HG03439 (cell line): ENCODE data around the gene ARHGAP25.

ENCODE experiments used
- ATAC-seq: cut with Tn5 transposase; IDR thresholded peaks from one replicate; pipeline ENCODE4 v1.9.1; 2021; ENCODE audit warnings: mild to moderate bottlenecking, moderate library complexity; ENCODE audit not compliant: unreplicated experiment

ARHGAP25 gene

DNA sequence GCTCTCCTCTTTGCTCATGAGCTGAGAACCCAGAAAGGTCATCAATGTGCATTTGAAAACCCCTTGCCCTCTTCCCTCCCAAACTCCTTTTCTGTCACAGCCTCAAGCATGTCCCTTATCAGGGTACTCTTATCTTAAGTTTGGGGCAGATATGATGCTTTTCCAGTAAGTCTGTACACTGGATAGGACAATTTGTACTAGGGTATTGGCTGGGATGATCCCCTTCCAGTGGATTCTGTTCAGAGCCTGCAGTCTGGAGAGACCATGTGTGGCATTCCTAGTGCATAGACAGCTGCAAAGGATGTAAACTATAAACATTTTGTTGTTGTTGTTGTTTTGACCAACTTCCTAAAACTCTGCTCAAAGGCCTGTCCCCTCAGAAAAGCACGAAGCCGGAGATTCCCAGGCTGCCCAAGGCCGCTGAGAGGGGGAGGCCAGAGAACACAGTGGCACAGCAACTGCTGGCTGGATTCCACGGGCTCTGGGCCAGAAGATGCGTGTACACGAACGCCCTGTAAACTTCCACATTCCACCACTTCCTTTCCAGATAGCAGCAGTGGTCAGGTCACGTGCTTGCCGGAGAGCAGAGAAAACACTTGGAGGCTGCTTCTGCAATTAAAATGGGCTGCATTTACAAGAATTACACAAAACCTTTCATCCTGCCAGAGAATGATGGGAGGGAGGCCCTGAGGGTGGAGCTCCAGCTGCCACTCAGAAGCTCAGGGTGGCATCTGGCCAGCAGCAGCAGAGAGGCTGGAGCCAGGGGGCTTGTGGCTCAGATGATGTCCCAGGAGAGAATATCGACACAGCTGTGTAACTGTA lies 94.5 kb downstream of the ARHGAP25 start:
- ATAC-seq = no peak

DNA sequence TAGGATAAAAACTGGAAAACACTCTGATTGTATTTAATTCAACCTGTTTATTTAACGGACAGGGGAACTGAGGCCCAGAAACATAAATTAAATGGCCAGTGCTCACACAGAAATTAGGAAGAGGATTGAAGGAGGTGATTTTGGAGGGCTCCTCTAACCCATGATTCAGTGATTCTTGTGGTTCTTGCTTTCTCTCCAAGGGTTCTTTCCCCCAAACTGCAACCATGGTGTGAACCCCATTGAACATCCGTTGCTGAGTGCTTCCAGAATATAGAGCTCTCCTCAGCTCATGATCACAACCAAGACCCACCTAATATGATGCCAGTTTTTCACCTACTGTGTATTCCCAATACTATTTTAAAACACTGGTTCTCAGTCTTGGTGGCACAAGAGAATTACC lies 95.1 kb downstream of the ARHGAP25 start:
- ATAC-seq = no peak

DNA sequence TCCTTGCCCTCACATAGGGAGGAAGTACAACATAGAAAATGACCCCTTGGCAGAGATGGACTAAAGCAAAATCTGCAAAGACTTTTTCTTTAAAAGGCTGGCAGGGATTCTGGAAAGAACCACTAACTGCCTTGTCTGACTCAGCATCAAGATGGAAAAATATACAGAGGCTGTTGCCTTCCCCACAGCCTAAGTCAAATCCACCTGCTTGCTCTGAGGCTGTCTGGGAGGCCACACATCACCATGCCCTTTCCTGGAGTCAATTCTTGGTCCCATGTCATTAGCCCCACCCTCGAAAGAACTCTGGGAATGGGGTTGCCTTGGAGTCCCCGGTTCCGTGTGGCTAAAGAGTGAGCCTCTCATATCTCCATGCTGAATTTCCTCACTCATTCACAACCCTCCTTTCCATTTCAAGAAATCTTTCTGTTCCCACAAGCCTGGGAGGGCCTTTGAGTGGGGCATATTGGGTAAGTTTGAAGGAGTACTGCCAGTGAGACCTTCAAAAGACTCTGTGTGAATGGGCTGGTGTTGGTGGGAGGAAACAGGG lies 97.1 kb downstream of the ARHGAP25 start:
- ATAC-seq = no peak

DNA sequence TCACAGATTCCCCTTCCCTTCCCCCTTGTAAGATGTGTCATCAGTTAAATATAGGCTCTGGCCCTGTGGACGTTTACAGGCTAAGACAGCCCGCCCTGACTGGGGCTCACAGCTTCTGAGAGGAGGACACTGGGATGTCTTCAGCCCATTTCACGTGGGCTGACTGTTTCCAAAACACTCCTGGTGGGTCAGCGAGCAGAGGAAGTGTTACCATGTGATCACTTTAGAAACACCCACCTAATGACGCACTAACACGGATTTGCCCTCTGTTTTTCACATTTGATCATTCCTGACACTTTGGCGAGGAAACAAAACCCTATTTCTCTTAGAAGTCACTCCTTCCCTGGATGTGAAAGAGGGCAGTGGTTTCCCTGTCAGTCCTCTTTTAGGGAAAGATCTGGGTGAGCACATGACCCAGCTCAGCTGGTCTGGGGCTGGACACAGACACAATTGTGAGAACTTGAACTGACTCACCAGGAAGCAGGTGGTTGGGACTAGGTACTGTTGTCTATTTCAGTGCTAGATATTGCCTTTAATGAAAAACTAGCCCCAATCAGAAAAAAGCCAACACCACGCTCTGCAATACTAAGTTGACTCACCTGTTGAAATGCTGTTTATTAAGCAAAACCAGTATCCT lies 97.7 kb downstream of the ARHGAP25 start:
- ATAC-seq = peak; percentile 60

DNA sequence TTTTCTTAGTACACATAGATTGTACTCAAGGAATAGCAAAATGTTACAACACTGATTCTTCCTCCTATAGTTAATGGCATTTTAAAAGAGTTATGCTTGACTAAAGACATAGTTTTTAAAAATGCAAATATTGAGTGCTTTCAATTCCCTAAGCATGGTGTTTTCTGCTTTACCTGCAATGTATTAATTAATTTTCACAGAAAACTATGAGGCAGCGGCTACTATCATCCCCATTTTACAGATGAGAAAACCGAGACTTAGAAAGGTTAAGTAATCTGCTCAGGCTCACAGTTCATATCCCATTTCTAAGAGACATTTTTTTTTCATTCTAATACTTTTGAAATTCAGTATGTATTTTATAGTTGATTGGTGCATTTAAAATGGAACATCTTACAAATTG lies 98.6 kb downstream of the ARHGAP25 start:
- ATAC-seq = no peak

DNA sequence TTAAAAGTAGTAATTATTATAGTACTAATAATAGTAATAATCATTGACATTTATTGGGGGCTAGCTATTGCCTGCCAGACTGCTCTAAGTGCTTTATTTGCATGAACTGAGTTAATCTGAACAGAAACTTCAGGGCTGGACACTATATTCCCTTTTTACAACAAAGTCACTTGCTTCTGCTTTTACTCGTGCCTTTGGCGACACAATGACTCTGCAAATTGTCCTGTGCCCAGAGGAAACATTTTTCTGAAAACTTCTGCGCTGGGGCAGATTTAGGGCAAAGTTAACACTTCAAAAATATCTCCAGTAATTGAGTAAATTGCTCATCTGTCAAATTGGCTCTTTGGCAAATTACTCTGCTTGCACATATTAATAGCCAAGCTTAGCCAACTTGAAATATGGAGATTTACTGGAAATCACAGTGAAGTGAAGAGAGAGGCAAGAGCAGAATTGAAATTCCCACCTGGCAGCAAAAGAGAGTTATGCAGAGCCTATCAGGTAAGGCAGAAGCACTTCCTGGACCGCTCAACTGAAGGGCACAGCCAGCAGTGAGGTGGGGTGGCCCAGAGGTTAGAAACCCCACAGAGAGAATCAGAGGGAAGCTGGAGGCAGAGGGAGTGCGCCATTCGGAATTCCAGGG lies 100.2 kb downstream of the ARHGAP25 start:
- ATAC-seq = no peak

DNA sequence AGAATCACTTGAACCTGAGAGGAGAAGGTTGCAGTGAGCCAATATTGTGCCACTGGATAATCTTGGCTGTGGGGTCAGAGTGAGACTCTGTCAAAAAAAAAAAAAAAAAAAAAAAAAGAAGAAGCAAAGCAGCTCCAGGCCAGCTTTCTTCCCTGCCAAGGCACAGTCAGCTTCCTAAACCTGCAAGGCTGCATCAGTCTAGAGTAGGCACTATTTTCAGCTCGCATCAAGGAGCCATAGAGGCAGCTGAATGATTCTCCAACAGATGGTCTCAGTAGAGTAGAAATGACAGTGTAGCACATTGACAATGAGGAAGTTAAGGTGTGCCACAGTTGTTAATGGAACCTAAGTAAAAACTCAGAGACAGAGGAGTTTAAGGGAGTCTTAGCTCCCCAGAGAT lies 101.0 kb downstream of the ARHGAP25 start:
- no peak for ATAC-seq

DNA sequence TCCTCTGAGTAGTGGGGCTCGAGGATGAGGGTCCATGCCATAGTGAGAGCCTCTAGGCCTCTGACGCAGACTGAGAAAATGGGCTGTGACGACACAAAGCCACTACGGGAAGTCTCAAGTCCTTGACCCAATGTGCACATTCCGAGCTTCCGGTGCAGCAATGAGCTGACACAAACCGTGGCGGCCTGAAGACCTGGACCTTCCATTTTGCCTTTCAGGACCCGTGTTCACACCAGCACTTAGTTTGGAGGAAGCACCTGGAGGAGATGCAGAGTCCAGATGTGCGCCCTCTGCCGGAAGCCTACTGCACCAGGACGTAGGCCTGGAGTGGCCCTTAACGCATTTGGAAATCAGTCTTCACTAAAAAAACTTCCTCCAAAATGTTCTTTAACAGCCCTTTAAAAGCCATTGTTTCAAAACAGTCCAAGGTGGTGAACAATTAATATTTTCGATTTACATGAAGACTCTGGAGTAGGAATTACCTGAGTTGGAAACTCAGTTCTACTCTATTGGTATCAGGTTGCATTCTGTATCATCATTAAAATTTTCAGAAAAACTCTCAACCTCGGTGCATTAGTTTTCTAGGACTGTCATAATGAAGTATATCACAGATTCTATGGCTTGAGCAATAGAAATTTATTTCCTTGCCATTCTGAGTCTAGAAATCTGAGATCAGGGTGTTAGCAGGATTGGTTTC lies 102.7 kb downstream of the ARHGAP25 start:
- ATAC-seq = no peak

DNA sequence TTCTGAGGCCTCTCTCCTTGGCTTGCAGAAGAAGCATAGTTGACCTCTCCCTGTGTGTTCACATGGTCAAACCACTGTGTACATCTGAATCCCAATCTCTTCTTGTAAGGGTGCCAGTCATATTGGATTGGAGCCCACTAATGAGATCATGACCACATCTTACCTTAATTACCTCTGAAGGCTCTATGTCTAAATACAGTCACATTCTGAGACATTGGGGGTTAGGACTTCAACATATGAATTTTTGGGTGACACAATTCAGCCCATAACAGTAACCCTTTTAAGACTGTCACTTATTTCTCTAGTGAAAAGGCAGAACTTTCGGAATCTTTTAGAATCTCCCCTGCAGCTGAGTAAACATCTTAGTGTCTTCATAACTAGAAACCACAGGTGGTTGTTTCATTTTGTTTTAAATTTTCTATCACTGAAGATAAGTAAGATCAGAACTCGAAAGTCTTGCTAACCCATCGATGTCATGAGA lies 103.3 kb downstream of the ARHGAP25 start:
- ATAC-seq = no peak

DNA sequence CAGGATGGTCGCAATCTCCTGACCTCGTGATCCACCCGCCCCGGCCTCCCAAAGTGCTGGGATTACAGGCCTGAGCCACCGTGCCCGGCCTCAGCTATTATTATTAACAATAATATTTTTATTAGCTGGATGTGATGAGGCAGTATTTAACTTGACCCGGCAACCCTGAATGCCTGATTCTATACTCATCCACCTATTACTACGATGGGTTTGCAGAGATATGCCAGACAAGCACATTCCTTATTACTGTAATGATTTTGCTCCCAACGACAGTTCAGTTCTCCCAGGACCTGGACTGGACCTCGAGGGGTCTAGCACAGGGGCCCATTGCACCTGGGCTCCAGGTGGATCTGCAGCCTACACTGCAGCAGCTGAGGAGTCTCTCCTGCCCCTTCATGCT lies 104.0 kb downstream of the ARHGAP25 start:
- ATAC-seq = no peak

DNA sequence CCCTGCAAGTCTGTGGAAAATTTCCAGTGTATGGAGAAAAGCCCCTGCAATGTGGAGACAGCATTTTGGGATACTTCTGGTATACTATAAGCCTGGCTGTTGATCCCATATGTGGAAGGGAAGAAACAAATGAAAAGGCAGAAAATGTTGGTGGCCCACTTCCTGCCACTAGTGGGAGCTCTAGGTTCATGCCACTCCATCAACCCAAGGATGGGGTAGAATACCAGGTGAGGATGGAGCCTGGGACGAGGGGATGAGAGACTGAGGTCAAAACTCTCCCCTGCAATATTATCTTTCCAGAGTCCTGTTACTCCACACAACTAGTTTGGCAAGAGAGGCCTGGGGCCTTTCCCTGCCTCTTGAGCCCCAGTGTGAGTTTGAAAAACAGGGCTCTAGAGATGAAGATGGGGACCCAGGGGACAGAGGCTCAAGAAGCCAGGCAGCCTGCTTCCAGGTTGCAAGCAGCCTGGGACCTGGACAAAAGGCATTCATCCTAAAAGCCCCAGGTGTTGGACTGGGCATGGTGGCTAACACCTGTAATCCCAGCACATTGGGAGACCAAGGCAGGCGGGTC lies 104.7 kb downstream of the ARHGAP25 start:
- ATAC-seq = no peak

DNA sequence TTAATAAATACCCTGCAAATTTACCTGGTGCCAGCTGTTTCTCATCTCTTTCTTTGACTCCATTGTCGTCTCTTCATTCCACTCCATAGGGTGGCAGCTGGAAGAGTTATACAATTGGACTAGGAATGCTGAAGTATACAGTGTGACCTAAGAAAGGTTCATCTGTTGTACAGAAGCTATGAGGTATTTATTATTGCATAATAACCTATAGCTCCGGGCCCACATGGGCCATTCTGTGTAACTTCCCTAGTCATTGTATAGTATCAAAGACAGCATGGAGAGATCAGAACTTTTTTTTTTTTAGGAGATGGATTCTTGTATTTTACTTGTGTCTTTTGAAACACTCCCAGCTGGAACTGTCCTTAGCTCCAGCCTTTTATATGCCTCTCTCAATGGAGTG lies 110.4 kb downstream of the ARHGAP25 start:
- ATAC-seq = no peak

DNA sequence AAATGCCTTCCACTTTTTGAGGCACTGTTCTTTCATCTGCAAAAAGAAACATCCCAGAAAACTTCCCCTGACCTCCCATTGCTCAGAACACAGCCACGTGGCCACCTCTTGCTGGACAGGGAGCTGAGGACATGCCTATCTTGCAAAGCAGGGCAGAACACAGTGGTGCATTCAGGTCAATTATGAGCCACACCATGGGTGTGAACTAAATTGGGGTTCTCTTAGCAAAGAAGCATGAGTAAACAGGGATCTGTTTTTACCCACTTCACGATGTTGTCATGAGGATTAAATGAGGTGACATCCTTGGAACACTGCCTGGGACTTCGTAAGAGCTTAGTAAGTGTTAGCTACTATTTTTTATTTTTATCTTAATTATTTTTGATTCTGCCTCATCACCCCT lies 111.5 kb downstream of the ARHGAP25 start:
- no peak for ATAC-seq

DNA sequence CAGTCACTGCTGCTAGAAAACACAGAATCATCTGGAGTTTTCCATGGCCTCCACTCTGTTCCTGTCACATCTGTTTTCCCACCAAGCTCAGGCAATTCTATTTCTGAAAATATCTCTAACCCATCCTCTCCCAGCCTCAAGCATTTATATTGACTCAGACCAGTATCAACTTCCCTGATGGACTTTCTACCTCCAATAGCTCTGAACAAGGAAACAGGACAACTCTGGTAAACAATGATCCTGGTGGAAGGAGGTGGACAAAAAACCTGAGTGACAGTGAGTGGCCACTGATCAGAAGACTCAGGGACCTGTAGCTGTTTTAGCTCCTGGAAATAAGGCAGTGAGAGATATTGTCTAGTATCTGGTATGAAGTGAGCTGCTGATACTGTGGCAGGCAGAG lies 113.1 kb downstream of the ARHGAP25 start:
- no peak for ATAC-seq

DNA sequence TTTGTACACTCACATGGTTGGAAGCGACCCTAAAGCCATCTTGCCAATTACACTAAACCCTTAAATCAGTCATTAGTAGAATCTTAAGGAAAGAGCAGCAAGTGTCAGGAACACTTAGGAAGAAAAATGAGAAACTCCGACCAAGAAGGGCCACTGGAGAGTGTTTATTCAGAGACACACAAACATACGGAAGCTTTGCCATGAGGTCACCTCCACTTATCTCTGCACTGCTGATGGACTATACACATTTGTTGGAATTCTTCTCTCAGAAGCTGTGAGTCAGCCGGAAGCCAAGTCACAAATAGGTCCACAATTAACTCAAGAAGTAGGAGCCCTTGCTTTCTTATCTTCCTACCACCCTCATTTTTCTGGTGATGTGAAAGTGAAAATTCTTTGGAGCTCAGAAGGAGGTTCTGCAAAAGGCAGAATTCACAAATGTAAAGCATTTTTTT lies 115.0 kb downstream of the ARHGAP25 start:
- no peak for ATAC-seq

DNA sequence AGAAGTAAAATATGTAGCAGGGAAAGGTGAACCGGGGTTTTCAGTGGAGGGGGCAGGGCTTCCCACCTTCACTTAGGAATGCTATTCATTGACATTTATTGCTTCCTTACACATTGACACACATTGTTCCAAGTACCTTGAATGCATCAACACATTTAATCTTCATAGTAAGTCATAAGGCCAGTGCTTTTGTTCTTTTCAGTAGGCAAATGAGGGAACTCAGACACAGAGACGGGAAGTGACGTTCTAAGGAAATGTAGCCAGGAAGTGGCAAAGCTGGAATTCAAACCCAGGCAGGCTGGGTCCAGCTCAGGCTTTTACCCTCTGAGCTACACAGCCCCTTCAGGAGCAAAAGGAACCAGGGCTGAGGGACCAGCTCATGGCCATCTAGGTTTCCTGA lies 115.9 kb downstream of the ARHGAP25 start:
- ATAC-seq = no peak

DNA sequence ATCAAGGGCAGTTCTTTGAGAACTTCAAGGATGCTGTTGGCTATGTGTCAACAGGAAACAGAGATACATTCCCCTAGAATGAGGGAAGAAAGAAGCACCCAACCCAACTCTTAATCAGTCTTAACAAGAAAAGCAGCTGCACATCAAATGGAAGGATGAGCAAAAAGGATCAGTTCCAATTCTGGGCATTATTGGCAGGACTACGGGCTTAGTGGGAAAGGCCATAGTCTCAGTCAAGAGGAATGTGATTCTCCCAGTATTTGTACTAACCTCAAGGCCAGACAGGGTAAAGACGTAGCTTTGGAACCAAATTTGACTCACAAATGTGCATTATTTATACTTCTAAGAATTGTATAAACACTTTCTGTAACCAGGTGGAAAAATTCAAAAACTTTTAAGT lies 118.4 kb downstream of the ARHGAP25 start:
- no peak for ATAC-seq

DNA sequence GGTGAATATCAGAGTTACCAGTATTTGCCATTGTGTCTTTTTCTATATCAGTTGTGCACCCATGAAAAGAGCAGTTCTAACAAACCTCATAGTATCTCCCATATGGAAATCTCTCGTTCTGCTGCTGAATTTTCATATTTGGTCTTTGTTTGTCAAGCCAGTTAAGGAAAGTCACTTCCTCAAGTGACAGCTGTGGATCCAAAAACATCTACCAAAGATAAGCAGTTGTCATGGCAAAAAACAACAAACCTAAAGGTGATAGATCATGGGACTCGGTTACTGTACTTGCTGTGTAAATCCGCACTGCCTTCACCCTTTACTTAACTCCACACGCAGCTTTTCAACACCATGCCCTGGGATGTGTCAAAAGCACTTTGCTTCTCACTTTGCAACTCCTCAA lies 119.3 kb downstream of the ARHGAP25 start:
- no peak for ATAC-seq

DNA sequence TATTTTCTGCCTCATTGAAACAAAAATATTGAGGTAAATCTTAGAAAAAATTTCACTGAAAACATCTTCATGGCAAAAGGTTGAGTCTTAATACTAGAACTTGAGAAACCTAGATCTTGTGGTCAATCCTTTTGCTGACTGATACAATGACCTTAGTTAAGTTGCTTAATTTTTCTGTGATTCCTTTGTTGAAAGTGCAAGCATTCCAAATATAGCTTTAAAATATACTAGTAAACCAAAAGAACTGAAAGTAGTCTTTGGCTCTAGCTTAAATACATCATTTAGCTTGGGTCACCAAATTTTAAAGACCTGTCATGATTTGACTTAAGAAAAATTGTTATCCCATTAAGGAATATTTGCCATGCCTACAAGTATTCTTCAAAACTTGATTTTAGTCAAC lies 119.9 kb downstream of the ARHGAP25 start:
- no peak for ATAC-seq

DNA sequence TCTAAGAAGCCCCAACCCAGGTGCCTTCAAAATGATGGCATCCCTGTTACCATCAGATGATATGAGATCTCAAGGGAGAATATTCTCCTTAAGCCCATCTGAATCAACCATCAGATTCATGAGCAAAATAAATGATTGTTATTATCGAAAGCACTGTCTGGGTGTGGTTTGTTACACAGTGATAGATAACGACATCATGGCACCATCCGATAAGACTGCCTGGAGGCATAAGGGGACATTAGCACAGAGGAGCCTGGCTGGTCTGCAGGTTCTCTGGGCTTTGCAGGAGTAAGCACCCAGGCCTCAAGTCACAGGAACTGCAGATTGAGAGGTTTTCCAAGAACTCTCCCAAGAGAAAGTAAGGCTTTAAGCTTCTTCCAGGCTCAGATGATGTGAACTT lies 120.9 kb downstream of the ARHGAP25 start:
- ATAC-seq = no peak
